NCI-H2171 (cell line): ENCODE results near the gene SOCS6.
"Not testable (repeated sequence)": the region's sequence is repeated elsewhere in the genome, so short reads cannot be mapped to it uniquely, and the experiment has no call there.

Experiments
- DNase-seq: peaks from one replicate; lab custom pipeline; 2025; lab: John Stamatoyannopoulos, UW

Gene SOCS6

DNA sequence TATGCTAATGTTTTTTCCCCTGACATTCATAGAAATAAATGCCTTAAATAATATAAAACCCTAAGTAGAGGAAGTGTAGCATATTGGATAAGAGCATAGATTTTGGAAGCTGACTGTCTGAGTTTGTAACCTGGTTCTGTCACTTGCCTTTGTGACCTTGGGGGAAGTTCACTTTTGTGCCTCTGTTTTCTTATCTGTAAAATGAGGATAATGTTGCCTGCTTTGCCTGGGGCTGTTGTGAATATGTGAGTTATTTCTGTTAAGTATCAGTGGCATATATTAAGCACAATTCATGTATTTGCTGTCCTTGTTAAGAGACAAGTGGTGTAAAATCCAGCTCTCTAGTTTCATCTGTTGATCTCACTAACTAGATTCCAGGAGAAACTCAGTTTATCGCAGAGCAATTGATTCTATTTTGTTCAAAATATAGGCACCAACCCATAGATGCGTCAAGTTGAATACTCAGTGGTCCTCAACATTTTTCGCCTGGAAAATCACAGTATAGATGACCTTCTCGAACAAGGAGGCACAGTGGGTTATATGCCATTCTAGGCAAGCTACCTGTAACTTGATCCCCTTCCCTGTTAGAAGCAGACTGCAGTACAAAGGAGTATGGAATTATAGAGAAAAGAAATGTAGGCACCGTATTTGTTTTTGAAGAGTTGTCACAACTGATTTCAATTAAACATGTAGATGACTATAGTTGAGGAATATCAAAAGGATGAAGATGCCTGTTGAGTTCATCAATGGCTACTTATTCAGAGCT is 67.0 kb downstream of the SOCS6 start:
- DNase-seq = no peak

DNA sequence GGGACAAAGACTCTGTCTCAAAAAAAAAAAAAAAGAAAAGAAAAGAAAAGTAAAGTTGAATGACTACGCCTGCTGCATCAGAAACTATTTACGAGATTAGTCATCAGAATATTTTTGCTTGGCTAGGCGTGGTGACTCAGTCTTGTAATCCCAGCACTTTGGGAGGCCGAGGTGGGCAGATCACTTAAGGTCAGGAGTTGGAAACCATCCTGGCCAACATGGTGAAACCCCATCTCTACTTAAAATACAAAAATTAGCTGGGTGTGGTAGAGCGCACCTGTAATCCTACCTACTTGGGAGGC is 69.2 kb downstream of the SOCS6 start:
- DNase-seq = not testable (repeated sequence)

DNA sequence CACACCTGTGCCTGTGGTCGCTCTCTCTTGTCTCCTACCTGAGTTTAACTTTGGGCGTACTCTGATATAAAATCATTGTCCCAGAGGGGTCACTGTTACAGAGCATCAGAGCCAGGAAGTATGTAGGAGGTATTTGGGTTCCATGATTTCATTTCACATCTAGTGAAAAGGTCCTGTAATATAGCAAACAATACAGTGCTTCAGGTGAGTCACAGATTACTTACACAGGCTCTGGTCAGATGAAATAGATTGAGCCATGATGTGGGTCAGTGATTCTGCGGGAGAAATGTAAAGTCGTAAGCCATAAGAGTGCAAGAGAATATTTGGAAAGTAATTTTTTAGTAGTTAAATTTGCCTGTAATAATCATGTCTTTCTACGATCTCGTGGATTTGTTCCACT is 70.2 kb downstream of the SOCS6 start:
- DNase-seq = no peak

DNA sequence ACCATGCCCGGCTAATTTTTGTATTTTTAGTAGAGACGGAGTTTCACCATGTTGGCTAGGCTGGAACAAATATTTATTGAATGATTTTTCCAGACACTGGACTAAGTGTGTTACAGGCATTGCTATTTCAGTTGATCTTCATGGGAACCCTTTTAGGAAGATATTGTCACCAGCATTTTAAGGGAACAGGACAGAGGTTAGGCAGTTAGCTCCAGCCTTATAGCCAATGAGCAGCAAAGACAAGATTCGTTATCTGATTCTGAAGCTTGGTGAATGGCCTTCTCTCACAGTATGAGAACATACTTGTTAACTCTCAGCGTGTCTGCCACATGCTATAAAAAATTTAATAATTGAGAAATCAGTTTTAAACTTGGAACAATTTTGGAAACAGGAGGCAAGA is 73.4 kb downstream of the SOCS6 start:
- no peak for DNase-seq

DNA sequence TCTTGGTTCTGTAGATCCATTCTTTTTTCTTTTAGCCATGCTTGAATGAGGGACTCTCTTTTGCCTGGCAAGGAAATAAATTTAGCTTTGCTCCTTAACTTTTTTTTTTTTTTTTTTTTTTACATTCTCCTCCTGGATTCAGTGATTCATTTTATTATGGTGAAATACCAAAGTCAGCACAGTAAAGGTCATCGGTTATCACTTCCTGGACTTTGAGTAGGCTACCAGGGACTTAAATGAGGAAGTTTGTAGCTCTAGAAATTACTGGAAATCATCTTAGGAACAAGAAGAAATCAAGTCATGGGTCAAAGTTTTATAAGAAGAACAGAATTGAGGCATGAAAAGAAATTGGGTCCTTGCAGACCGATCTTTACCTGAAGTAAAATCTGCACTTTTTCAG is 75.0 kb downstream of the SOCS6 start:
- no peak for DNase-seq

DNA sequence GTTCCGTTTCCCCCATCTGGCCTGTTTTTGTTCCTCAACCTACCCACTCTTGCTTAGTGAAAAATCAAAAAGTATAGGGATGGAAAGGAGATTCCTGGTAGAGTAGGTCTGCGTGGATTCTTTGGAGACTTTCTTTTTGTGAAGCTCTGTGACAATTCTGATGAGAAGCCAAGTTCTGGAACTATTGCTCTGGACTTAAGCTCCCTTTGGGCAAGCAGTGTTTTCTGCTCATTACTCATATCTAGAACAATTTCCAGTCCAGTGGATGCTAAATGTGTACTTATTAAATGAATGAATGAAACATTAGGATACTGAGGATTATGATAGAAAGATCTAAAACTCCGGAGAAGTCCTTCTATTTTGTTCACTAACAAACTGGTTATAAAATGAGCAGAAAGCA is 76.5 kb downstream of the SOCS6 start:
- no peak for DNase-seq

DNA sequence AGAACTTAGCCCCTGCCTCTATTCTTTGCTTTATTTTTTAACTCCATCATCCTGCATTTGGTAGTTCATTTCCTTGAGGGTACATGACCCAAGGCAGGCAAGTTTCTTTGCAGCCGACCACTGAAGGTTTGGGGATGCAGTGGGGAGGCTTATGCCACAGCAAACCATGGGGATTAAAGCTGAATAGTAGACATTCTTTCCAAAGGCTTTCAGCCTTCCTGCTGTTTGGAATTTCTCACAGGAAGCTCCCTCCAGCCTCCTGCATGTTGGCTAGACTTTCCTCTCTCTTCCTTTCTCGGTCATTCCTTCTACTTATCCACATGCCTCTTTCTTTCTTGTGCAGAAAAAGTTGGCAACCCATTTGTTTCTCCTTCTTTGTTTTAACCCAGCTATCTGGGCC is 77.3 kb downstream of the SOCS6 start:
- no peak for DNase-seq

DNA sequence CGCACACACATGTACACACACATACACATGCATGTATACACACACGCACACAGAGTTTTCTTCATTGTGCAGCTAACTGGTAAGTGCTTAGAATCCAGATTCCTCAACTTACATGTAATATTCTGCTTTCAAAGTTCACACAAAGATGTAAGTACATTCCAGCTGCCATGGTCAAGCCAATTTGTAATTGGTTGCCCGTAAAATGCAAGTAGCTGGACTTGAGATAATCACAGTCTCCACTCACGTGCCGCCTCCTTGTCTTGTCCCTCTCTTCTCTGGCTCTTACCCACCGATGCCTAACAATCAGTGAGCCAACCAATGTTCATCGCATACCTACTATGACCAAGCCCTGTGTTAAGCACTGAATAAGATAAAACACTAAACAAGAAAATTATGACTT is 77.8 kb downstream of the SOCS6 start:
- DNase-seq = no peak

DNA sequence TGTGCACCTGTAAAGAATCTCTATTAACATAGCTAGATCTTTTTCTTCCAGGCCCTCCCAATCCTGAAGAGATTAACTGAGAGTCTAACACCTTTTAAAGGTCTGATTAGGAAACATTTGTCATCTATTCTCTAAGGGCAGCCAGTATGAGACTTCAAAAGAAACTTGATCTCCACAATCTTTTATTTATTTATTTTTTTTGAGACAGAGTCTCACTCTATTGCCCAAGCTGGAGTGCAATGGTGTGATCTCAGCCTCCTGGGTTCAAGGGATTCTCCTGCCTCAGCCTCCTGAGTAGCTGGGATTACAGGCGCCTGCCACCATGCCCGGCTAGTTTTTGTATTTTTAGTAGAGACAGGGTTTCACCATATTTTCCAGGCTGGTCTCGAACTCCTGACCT is 78.5 kb downstream of the SOCS6 start:
- DNase-seq = not testable (repeated sequence)

DNA sequence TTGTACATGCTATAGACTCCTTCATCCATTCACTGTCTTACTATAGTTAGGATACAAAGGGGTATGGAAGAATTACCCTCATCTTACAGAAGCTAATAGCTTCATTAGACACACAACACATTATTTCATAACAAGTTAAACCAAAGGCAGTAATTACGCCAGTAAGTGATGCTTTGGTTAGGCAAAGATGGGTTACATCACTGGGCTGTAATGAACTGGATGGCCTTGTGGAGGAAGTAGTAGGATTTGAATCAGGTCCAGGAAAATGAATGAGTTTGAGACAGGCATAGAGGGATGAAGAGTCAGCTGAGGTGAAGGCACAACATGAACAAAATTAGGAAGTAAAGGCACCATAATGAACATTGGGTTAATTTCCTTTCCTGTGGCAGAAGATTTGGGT is 80.1 kb downstream of the SOCS6 start:
- DNase-seq = no peak

DNA sequence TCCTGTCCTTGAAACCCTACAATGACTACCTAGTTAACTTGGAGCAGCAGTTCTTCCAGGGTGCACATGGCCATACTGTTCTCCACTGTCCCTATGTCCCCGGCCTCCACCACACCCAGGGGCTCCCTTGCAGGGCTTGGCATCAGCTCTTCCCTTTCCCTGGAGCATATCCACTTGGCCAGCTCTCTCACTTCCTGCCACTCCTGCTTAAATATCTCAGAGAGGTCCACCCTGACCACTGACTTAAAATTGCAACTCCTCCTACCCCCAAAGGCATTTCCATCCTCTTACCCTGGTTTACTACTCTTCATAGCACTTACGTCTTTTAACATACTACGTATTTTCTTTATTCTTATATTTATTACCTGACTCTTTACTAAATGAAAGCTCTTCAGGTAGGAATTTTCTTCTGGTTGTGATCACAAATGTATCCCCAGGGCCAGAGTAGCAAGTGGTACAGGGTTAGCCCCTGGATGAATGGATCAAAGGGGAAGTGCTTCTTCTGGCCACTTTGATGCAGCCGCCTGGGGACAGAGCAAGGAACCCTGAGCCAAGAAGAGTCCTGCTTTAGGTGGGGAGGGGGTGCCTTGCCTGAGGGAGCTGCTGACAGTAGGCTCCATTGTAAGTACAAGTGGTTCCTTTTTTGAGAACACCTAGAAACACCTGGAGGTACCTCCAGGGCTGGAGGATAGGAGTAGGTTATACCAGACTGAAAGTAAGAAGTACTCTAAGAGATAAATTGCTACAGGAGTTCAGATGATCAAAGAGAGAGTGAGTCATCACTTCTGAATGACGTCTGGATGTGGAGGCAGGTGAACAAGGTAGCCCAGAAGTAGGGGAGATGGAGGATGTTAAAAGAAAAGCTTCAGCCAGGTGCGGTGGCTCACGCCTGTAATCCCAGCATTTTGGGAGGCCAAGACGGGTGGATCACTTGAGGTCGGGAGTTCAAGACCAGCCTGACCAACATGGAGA is 82.2 kb downstream of the SOCS6 start:
- DNase-seq = no peak

DNA sequence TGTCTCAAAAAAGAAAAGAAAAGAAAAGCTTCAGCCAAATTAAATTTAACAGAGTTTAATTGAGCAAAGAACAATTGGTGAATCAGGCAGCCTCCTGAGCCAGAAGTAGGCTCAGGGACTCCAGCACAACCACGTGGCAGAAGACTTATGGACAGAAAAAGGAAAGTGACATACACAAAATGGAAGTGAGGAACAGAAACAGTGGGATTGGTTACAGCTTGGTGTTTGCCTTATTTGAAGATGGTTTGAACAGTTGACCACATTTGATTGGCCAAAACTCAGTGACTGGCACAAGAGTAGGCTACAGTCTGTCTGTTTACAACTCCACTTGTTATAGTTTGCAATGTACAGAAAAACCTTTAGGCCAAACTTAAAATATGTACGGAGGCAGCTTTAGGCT is 83.1 kb downstream of the SOCS6 start:
- DNase-seq = no peak

DNA sequence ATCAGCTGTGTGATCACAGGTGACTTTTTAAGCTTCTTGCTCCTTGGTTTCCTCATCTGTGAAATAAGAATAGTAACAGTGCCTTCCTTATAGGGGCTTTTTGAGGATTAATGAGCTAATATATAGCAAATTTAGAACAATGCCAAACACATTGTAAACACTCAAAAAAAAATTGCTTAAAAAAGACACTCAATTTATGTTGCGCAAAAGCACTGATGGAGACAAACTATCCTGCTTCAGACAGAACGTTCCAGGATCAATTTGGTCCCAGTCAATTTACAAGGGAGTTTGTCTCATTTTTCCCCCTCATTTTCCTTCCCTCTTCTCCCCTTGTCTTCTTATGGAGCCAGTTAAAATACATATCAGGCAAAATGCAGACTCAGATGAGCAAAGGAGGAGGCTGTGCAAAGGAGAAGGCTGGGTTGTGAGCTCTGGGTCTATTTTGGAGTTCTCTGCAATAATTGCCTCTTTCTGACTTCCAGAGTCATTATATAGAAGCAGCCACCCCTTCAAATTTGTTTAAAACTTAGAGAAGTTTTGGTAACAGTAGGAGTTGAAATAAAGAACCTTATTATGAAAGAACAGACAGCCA is 83.7 kb downstream of the SOCS6 start:
- DNase-seq = no peak

DNA sequence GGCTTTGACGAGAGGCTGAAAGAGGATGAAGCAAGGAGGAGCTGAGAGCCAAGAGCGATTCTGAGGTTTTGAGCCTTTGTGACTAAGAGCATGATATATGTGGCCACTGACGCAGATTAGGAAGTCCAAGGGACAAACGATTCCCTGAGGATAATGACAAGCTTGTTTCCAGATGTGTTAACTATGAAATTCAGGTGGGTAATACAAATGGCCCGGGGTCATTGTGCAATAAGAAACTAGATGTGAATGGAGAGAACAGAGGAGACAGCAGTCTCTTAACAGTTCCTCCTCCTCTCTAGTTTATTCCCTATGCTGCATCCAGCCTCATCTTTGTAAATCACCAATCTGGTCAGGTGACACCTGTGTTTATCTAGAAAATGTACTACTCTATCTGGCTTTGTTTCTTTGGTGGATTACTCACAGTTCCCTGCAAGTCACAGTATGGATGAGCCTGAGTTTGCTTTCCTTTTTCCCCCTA is 84.2 kb downstream of the SOCS6 start:
- no peak for DNase-seq

DNA sequence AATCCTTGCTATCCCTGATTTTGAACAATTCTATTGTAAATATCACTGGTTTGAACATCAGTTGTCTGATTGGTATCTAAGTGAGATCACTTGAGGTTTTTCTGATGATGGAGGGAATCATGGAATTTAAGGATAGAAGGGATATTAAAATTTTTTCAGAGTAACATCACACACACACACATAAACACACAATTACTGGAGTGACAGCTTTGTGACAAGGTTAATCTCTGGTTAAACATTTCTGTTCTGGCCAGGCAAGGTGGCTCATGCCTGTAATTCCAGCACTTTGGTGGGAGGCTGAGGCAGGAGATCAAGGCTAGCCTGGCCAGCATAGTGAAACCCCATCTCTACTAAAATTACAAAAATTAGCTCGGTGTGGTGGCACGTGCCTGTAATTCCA is 85.3 kb downstream of the SOCS6 start:
- DNase-seq = no peak

DNA sequence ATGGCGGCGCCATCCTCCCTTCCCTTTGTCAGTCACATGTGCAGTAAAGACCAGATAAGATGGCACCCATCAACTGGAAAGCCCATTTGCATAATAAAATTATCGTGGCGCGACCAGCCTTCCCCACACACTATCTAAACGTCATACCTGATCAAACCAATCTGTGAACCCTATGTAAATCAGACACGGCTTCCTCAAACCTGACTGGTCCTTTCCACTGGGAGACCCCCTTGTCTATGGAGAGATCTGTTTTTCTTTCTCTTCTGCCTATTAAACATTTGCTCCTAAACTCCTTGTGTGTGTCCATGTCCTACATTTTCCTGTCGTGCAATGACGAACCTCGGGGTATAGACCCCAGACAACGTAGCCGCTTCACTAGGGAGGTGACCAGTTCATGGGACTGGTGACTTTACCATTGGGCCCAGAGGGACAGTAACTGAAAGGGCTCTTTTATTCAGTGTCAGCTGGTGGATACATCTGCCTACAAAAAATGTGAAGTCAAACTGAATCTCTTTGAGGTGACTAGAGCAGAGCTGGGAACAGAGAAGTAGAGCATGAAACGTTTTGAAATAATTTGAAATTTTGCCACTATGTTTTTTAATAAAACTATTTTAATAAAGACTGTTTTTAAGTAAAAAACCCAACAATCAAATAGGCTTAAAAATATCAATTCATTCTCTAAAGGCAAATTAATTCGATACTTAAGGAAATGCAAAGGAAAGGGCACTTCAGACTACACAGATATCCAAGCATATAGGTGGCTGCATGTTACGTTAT is 87.5 kb downstream of the SOCS6 start:
- no peak for DNase-seq

DNA sequence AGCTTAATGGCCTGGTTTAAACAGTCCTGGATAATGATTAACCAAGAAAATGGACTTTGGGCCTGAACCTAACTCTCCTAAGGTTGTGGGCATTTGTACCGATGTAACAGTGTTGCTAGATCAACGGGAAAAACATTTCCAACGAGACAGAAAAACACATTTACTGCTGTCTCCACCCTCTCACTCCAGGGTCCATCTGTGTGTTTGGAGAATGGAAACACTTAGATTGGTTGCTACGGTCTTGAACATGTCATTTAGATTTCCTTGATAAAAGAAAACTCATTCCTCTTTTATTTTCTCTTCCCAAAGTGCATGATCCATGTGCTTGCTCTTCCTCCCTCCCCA is 88.0 kb downstream of the SOCS6 start:
- DNase-seq = no peak

DNA sequence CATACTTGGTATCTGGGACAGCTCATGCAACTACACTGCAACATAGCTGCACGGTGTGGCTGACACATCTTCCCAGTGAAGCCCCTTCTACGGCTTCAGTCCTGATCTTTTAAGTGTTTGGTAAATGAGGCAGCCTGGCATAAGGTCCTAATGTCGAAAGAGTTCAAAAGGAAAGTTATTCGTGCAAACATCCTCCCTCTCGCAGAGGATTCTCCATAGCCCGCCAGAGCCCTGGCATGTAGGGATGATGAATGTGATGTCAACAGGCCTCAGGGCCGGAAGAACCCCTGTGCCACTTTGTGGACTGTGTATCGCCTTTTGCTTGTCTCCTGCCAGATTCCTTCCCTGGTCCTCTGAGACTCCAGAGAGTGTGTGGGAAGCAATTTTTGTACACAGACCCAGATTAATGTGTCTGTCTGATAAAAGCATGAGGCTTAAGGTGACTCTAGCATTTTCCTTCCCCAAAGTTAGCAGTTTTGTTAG is 88.5 kb downstream of the SOCS6 start:
- DNase-seq = no peak

DNA sequence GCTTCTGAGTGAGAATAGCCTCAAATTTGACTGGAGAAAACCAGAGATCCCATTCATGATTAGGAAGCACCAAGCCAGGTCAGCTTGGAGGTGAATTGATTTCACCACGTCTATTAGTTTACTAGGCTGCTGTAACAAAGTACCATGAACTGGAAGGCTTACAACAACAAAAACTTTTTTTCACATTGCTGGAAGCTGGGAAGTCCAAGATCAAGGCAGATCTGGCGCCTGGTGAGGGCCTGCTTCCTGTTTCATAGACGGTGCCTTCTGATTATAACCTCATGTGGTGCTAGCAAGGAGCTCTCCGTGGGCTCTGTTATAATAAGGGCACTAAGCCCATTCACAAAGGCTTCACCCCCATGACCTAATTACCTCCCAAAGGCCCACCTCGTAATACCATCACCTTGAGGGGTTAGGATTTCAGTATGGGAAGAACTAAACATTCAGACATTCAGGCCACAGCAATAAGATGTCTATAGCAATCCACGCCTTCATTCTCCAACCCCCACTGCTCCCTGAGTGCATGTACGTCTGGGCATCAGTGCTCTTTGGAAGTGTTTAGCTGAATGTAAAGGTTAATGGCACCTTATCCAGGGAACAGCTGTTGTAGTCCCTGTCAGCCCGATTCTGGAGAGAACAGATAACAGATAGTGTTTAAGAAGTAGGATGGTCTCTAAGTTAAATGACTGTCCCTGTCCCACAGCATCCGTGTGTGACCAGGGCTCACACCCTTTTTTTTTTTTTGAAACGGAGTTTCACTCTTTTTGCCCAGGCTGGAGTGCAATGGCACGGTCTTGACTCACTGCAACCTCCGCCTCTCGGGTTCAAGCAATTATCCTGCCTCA is 89.2 kb downstream of the SOCS6 start:
- no peak for DNase-seq
